ENCODE results near the gene FAM200C.
A peak's percentile ranks its signal among the peaks of the same experiment; 100 is the strongest.

The FAM200C gene

GRCh38 chr5:160419458-160420330 lies 19.8 kb upstream of the FAM200C start:
- DNase-seq: no peak

GRCh38 chr5:160418561-160419457 lies 19.0 kb upstream of the FAM200C start, which contains the start of gene SLU7:
SLU7 (minus strand) TSS chr5:160419081; CDS start chr5:160415294, 3,787 bp downstream.
- DNase-seq: peak; percentile 88 to 90

- no peak for DNase-seq
Observed at GRCh38 chr5:160398806-160399205, 1.0 kb downstream of the FAM200C start.

GRCh38 chr5:160397492-160397891 lies 2.4 kb downstream of the FAM200C start:
- DNase-seq: no peak

- no peak for DNase-seq
Observed at GRCh38 chr5:160395111-160395510, 4.7 kb downstream of the FAM200C start.

- peak in 1 of 2 donors; percentile 51 for DNase-seq
Observed at GRCh38 chr5:160390787-160391696, 8.8 kb downstream of the FAM200C start.

GRCh38 chr5:160387445-160387844 lies 12.4 kb downstream of the FAM200C start:
- no peak for DNase-seq

GRCh38 chr5:160385496-160385895 lies 14.4 kb downstream of the FAM200C start:
- DNase-seq: no peak

- DNase-seq: no peak
Observed at GRCh38 chr5:160384681-160385080, 15.2 kb downstream of the FAM200C start.

GRCh38 chr5:160382346-160382745 lies 17.5 kb downstream of the FAM200C start:
- DNase-seq: no peak

- DNase-seq: no peak
Observed at GRCh38 chr5:160380041-160380440, 19.8 kb downstream of the FAM200C start.

GRCh38 chr5:160379511-160379910 lies 20.3 kb downstream of the FAM200C start:
- no peak for DNase-seq

GRCh38 chr5:160378330-160378729 lies 21.5 kb downstream of the FAM200C start:
- no peak for DNase-seq

GRCh38 chr5:160377651-160378050 lies 22.2 kb downstream of the FAM200C start:
- no peak for DNase-seq

GRCh38 chr5:160376416-160376815 lies 23.4 kb downstream of the FAM200C start:
- DNase-seq: no peak

GRCh38 chr5:160375701-160376100 lies 24.2 kb downstream of the FAM200C start:
- no peak for DNase-seq

GRCh38 chr5:160375166-160375565 lies 24.7 kb downstream of the FAM200C start:
- no peak for DNase-seq

GRCh38 chr5:160371294-160371693 lies 28.6 kb downstream of the FAM200C start:
- no peak for DNase-seq

GRCh38 chr5:160370713-160371034 lies 29.2 kb downstream of the FAM200C start:
- no peak for DNase-seq

- peak in 1 of 2 donors; percentile 32 for DNase-seq
Observed at GRCh38 chr5:160369990-160370712, 29.7 kb downstream of the FAM200C start, which contains the start of gene C1QTNF2. C1QTNF2 (minus strand) TSS chr5:160370626; CDS start chr5:160355011, 15,615 bp downstream.

- DNase-seq: no peak
Observed at GRCh38 chr5:160367885-160368284, 32.0 kb downstream of the FAM200C start.

GRCh38 chr5:160367261-160367660 lies 32.6 kb downstream of the FAM200C start:
- no peak for DNase-seq

Measured in hippocampal formation (tissue), 2 donors.